Adrenal gland (tissue), 12 donors: ENCODE results near the gene GPR78. TPM values are rescaled to one million over a fixed set of nuclear protein-coding genes. Genes with fewer than 3 reads are reported as not detected.

Experiments
- DNase-seq, 7 donors: peaks; one replicate each; pipeline ENCODE4 v3.0.0-alpha.2; 2019 to 2020
- H3K27ac ChIP-seq, 5 donors: fragments of 200-600 bp; sonication (generic) in 4 of 5; 1 replicate in 3 of 5; 2 replicates in 2 of 5; pipeline versions ENCODE4 v1.5.1 to v1.8.0; 2016 to 2020; ENCODE audit warnings: mild to moderate bottlenecking in 1 of 5
- H3K27me3 ChIP-seq: fragments of 200-600 bp; 2 replicates; pipeline ENCODE4 v1.8.0; 2021
- H3K36me3 ChIP-seq, 2 donors: fragments of 200-600 bp; replicated peaks in 1 of 2; 1 replicate in 1 of 2; 2 replicates in 1 of 2; pipeline versions ENCODE4 v1.5.1 to v1.8.0; 2018 to 2022
- H3K4me1 ChIP-seq, 2 donors: fragments of 200-600 bp; replicated peaks in 1 of 2; 1 replicate in 1 of 2; 2 replicates in 1 of 2; pipeline versions ENCODE4 v1.5.1 to v1.8.0; 2018 to 2021
- H3K4me3 ChIP-seq, 4 donors: fragments of 200-600 bp; sonication (generic) in 3 of 4; one replicate each; pipeline ENCODE4 v1.5.1; 2016 to 2018
- H3K9me3 ChIP-seq, 3 donors: fragments of 200-600 bp; sonication (generic) in 1 of 3; replicated peaks in 1 of 3; 1 replicate in 2 of 3; 2 replicates in 1 of 3; pipeline versions ENCODE4 v1.5.1 to v1.8.0; 2016 to 2021
- POLR2A ChIP-seq, 2 donors: fragments of 450-650 bp; IDR thresholded peaks; one replicate each; pipeline ENCODE4 v1.6.1; 2017; ENCODE audit warnings: antibody characterized with exemption in 2 of 2, mild to moderate bottlenecking in 2 of 2, moderate library complexity in 1 of 2
- WGBS, 4 donors: extraction: QIAGEN DNeasy Blood & Tissue Kit in 2 of 4; methylation state at CpG; one replicate each; pipeline versions ENCODE4 v1.1.5 to v1.1.7; 2013 to 2017; 5-methylcytosine and 5-hydroxymethylcytosine counted together
- intact Hi-C, 2 donors: fragments of 100-400 bp; cut with DNase I; formaldehyde crosslinking; loops; one replicate each; pipeline versions ENCODE4 v1.14.1 to v1.15.0; 2022 to 2023
- polyA plus RNA-seq, 3 donors: library from polyadenylated mRNA; stranded (reverse); fragments of 200-250 nt in 2 of 3; fragments of 350-450 nt in 1 of 3; fragmentation: Illumina TruSeq in 1 of 3; extraction: RNeasy Lipid Tissue Mini Kit (QIAGEN cat#74804) in 1 of 3; gene quantifications; one replicate each; pipeline ENCODE4 v1.2.3, GENCODE V29; 2013 to 2014
- total RNA-seq, 9 donors: library from RNA; depleted of rRNA in 4 of 9; stranded (reverse); fragments of >200 nt in 4 of 9; fragments of 120-200 nt in 1 of 9; fragmentation: NEBNext Ultra II Directional in 1 of 9; extraction: Animal tissue kit (Norgen Biotek cat#: 25700) in 1 of 9; gene quantifications; one replicate each; pipeline versions ENCODE4 v1.1.0 to v1.2.4, GENCODE V29; 2013 to 2023
- TF ChIP-seq, protein P1 (sequence below), 6 experiments: fragments of 450-650 bp in 4 of 6; fragments of 200-600 bp in 2 of 6; sonication (generic) in 1 of 6; IDR thresholded peaks; 1 replicate in 5 of 6; 2 replicates in 1 of 6; pipeline versions ENCODE4 v1.5.1 to v1.8.0; 2016 to 2021; ENCODE audit warnings: antibody characterized with exemption in 6 of 6, mild to moderate bottlenecking in 2 of 6, moderate library complexity in 1 of 6
- donor health status: healthy with polysubstance abuse.
- donor health status: Bipolar disorder and iron deficiency.
- donor health status: DM: yes; HTN: yes; CAD: no.
- donor health status: DM: no; HTN: no; CAD: no.
- donor health status: DM: no; HTN: no; CAD: no.
- donor health status: DM: yes; HTN: yes; CAD: no.

The GPR78 gene
- total and polyA plus RNA-seq, 12 donors = 0.03 to 0.08 (median 0.07) TPM; not detected in 8

DNA sequence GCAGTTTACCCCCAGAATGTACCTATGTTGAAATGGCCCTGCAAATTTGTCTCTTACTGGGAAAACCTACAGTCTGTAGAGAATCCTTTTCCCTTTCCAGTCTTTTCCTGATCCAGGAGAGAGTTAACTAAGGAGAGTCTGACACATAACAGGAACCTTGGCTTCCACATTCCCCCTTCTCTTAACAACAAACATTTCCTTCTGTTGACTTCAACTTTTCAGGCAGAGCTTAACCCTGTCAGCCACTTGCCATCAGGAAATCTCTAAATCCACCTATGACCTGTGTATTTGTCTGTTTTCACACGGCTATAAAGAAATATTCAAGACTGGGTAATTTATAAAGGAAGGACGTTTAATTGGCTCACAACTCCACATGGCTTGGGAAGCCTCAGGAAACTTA lies 45.6 kb upstream of the GPR78 start:
- intact Hi-C loops = no loop called here
- Histone ChIP-seq H3K4me3 (no peak overlapping the region), H3K4me1 (peaks cover 5 to 8% of the 10 kb centered on the region in 2 donors), H3K27ac (peak overlapping the region in 1 of 5 donors; percentile 49), H3K9me3 (no peaks in the 10 kb centered on the region), H3K36me3 (no peaks in the 10 kb centered on the region), H3K27me3 (no peaks in the 10 kb centered on the region)
- DNase-seq = no peak
- WGBS, 4 donors = 58 to 62% (median 59%) methylated on average over 2 of the region's 2 CpGs
- TF ChIP-seq, protein P1, sequence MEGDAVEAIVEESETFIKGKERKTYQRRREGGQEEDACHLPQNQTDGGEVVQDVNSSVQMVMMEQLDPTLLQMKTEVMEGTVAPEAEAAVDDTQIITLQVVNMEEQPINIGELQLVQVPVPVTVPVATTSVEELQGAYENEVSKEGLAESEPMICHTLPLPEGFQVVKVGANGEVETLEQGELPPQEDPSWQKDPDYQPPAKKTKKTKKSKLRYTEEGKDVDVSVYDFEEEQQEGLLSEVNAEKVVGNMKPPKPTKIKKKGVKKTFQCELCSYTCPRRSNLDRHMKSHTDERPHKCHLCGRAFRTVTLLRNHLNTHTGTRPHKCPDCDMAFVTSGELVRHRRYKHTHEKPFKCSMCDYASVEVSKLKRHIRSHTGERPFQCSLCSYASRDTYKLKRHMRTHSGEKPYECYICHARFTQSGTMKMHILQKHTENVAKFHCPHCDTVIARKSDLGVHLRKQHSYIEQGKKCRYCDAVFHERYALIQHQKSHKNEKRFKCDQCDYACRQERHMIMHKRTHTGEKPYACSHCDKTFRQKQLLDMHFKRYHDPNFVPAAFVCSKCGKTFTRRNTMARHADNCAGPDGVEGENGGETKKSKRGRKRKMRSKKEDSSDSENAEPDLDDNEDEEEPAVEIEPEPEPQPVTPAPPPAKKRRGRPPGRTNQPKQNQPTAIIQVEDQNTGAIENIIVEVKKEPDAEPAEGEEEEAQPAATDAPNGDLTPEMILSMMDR (IDR thresholded peaks at IDR 0.05) = no peak
- no peak for TF ChIP-seq POLR2A (IDR thresholded peaks at IDR 0.05)

GRCh38 chr4:8536467-8536866 lies 43.7 kb upstream of the GPR78 start:
- Histone ChIP-seq H3K4me3 (no peak overlapping the region), H3K27ac (peak overlapping the region in 2 of 5 donors; percentile 35 to 77), H3K9me3 (no peaks in the 10 kb centered on the region), H3K27me3 (no peaks in the 10 kb centered on the region), H3K4me1 (peaks cover 5 to 8% of the 10 kb centered on the region in 2 donors), H3K36me3 (no peaks in the 10 kb centered on the region)
- TF ChIP-seq, protein P1 (IDR thresholded peaks at IDR 0.05) = no peak
- TF ChIP-seq POLR2A (IDR thresholded peaks at IDR 0.05) = no peak
- intact Hi-C loops = no loop called here
- DNase-seq = no peak
- WGBS, 4 donors = 80 to 93% (median 87%) methylated on average over 2 to 7 of the region's 7 CpGs

DNA sequence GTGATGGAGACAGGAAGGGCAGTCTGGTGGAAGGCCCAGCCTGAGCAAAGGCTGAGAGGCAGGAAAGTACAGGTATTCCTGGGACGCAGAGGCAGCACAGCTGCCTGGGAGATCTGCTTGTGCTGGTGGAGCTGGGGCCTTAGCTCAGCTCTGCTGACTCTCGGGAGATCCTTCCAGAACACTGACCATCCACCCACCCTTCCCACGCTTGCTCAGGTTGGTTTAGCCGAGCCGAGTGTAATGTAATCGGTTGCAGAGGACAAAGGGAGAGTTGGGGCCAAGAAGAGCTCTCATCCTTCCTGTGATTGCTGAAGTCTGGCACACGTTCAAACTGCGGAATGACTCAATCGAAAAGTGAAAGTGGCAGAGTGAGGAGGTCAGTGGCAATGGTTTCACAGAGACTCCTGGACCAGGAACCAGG lies 43.1 kb upstream of the GPR78 start:
- DNase-seq = peak; percentile 88 to 94 (median 93)
- Histone ChIP-seq H3K4me1 (peaks cover 5 to 8% of the 10 kb centered on the region in 2 donors), H3K36me3 (no peaks in the 10 kb centered on the region), H3K27me3 (no peaks in the 10 kb centered on the region), H3K4me3 (no peak overlapping the region), H3K27ac (peak overlapping the region in 3 of 5 donors; percentile 35 to 77 (median 60)), H3K9me3 (no peaks in the 10 kb centered on the region)
- 11 to 34% (median 19%) methylated on average over 9 of the region's 9 CpGs for WGBS, 4 donors
- TF ChIP-seq POLR2A (IDR thresholded peaks at IDR 0.05) = no peak
- TF ChIP-seq, protein P1 (IDR thresholded peaks at IDR 0.05) = no peak
- intact Hi-C loops = no loop called here

DNA sequence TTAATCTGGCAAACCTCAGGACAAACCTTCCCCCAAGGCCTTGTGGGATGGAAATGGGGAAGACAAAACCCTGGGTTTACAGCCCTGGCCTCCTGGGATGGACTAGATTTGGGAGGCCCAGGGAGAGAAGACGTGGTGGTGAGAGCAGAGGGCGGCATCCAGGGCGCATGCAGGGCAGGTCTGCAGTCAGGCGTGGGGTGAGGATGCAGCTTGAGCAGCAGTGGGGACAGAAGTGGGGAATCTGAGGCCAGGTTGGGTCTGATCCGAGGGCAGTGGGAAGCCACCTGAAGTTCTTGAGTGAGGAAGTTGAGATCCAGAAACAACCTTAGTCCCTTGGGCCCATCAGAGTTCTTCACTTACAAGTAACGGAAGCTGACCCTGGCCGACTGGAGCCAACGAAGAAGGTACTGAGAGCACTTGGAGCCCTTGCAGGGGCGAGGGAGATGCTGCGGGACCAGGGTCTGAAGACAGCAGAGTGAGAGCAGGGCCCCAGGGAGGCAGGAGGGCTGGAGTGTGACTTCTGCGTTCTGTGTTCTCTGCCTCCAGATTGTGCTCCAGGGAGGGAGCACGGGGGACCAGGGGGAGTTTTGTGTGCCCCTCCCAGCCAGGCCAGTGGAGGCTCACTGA lies 42.0 kb upstream of the GPR78 start:
- DNase-seq = no peak

More for the DNA sequence above, 42.0 kb upstream of the GPR78 start:
- H3K9me3 ChIP-seq = no peaks in the 10 kb centered on the region
- intact Hi-C loops = no loop called here
- H3K4me1 ChIP-seq = peaks cover 5 to 8% of the 10 kb centered on the region in 2 donors
- no peak overlapping the region for H3K4me3 ChIP-seq
- no peak for TF ChIP-seq POLR2A (IDR thresholded peaks at IDR 0.05)
- TF ChIP-seq, protein P1 (IDR thresholded peaks at IDR 0.05) = no peak
- WGBS, 4 donors = 86 to 93% (median 93%) methylated on average over 11 to 12 of the region's 12 CpGs
- peak overlapping the region in 3 of 5 donors; percentile 35 to 77 (median 60) for H3K27ac ChIP-seq
- H3K27me3 ChIP-seq = no peaks in the 10 kb centered on the region
- no peaks in the 10 kb centered on the region for H3K36me3 ChIP-seq
